Esophagus muscularis mucosa (tissue), 3 donors: ENCODE measurements around the gene PNMT.

ENCODE experiments used
- CTCF ChIP-seq, 3 experiments: fragments of 200-600 bp in 2 of 3; fragments of 450-650 bp in 1 of 3; sonication (generic) in 2 of 3; IDR thresholded peaks; one replicate each; pipeline ENCODE4 v1.5.1; 2017 to 2019; ENCODE audit warnings: antibody characterized with exemption in 3 of 3, mild to moderate bottlenecking in 2 of 3, moderate library complexity in 1 of 3
- POLR2A ChIP-seq: fragments of 450-650 bp; IDR thresholded peaks from one replicate; pipeline ENCODE4 v1.6.1; 2017; ENCODE audit warnings: antibody characterized with exemption, moderate library complexity, mild to moderate bottlenecking, low read depth
- POLR2AphosphoS5 ChIP-seq, 2 donors: sonication (generic); formaldehyde crosslinking; IDR thresholded peaks; one replicate each; pipeline ENCODE4 v1.6.1; 2017; ENCODE audit warnings: antibody characterized with exemption in 2 of 2

- TF ChIP-seq CTCF (IDR thresholded peaks at IDR 0.05) (no peak), POLR2AphosphoS5 (IDR thresholded peaks at IDR 0.05) (no peak), POLR2A (no peak)
Observed at GRCh38 chr17:39635614-39636176, 32.6 kb upstream of the PNMT start.
